Measurements from ENCODE around the gene AMOTL2.

AMOTL2 gene

GRCh38 chr3:134366221-134366927 lies 7.9 kb downstream of the AMOTL2 start:
- DNase-seq (ENCODE audit: low spot score) = no peak

- no peak for DNase-seq (ENCODE audit: low spot score)
Observed at GRCh38 chr3:134365766-134366065, 8.5 kb downstream of the AMOTL2 start.

- DNase-seq (ENCODE audit: low spot score) = no peak
Observed at GRCh38 chr3:134364936-134365765, 9.1 kb downstream of the AMOTL2 start.

DNA sequence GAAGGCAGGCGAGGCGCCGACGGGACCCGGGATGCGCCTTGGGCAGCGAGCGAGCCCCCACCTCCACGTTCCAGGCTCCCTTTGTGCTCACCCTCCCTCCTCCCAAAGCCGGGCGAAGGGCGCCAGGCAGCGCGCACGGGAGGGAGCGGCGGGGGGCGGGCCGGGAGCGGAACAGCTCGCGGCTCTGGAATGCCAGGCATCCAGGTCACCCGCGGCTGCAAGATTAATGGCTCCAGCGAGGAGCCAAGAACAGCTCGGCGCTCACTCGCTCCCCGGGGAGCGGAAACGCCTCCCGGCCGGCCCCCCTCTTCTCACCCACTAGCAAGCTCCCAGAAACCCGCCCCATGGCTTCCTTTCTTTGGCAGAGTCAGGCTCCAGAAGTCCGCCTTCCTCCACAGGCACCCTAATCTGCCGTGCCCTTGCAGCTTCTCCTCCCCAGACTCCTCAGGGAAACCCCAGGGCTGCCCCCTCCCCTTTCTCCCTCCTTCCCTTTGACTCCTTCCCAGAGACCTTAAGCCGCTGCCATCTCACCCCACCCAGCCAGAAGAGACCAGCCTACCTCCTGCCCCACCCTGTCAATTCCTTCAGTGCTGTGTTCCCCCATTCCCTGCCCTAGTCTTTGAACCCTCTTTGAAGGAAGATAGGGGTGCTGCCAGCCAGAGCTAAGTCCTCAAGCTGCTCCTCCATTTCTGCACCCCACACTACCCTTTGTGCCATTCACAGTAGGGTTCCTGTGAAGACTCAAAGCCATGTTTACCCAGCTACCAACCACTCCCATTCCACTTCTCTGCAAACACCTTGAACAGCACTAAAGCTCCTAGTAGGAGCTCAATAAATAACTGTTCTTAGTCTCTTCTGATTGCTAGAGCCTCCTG lies 9.9 kb downstream of the AMOTL2 start:
- peak; percentile 99 for DNase-seq (ENCODE audit: low spot score)

DNA sequence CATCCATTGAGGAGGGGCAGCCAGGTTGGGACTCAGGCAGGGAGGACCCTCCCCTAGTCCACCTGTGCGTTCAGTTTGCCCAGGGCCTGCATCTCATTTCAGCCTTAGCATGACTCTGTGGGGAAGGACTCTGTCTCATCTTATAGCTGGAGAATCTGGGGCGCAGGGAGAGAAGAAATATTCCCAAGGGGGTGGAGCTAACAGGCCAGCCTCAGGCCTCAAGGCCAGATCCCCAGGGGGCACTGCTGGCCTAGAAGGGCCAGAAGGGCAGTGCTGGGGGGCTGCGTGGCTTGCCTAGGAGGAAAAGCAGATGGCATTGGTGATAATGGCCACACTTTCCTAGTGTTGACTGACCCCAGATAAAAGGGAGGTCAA lies 10.9 kb downstream of the AMOTL2 start:
- no peak for DNase-seq (ENCODE audit: low spot score)

GRCh38 chr3:134362670-134363380 lies 11.4 kb downstream of the AMOTL2 start:
- DNase-seq (ENCODE audit: low spot score) = no peak

GRCh38 chr3:134362221-134362620 lies 12.0 kb downstream of the AMOTL2 start:
- DNase-seq (ENCODE audit: low spot score) = no peak

GRCh38 chr3:134361162-134361835 lies 12.9 kb downstream of the AMOTL2 start:
- DNase-seq (ENCODE audit: low spot score) = no peak

DNA sequence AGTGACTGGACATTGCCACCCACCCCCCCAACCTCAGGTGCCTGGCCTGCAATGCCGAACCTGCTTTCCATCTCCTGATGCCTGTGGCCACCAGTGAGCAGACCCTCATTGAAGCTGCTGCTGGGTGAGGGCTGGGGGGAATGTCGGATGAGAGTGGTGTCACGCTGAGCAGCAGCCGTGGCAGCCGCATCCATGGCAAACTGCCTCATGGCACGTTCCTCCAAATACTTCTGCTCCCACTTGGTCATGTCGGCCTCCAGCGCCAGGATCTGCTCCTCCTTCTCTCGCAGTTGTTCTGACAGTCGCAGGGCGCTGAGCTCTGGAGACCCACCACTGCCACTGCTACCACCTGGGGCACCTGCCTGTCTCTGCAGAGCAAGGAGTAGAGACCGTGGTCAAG lies 14.2 kb downstream of the AMOTL2 start:
- no peak for DNase-seq (ENCODE audit: low spot score)

GRCh38 chr3:134359121-134360010 lies 14.9 kb downstream of the AMOTL2 start:
- DNase-seq (ENCODE audit: low spot score) = no peak

- peak; percentile 91 for DNase-seq (ENCODE audit: low spot score)
Observed at GRCh38 chr3:134357914-134358811, 16.1 kb downstream of the AMOTL2 start.

DNA sequence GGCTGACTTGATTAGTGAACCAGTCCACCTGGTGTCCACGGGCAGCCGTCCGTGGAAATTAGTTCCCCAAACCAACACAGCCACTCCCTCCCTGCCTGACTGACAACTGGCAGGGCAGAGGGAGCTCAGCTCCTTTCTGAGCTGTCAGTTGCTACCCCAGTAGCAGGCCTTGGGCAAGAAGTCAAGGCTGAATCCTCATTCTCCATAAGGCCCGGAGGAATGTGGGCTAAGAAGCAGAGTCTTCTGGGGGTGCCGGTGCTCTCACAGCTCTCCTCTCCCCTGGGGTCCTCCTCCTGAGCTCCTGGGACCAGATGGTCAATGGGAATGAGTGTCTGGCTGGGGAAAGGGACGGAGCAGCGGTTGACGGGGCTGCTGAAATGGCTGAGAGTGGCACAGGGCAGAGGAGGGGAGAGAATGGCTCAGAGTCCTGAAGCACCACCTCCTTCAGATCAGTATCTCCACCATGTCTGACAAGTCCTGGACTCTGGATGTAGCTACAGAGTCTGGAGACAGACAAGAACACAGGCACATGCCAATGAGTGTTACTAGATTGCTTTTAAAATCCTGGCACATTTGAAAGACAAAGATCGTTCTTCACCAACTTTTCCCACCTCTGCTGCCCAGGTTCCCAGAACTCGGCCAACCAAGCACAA lies 16.9 kb downstream of the AMOTL2 start:
- no peak for DNase-seq (ENCODE audit: low spot score)

GRCh38 chr3:134356411-134357040 lies 17.7 kb downstream of the AMOTL2 start:
- DNase-seq (ENCODE audit: low spot score) = no peak

DNA sequence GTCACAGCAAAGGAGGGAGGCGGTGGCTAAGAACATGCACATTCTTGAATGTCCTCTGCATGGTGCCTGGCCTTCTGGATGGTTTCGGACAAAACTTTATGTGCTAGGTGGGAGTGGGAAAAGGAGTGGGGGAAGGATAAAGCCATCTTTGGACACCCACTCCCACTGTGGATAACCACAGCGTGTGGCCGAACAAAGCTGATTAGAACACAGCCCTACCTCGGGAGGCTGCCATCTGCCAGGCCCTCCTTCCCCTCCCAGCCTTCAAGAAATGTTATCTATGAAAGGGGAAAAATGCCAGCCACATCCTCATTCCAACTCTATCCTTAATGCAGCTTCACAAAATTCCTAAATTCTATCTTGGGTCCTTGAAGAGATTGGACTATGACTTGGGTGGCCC lies 18.8 kb downstream of the AMOTL2 start:
- no peak for DNase-seq (ENCODE audit: low spot score)

DNA sequence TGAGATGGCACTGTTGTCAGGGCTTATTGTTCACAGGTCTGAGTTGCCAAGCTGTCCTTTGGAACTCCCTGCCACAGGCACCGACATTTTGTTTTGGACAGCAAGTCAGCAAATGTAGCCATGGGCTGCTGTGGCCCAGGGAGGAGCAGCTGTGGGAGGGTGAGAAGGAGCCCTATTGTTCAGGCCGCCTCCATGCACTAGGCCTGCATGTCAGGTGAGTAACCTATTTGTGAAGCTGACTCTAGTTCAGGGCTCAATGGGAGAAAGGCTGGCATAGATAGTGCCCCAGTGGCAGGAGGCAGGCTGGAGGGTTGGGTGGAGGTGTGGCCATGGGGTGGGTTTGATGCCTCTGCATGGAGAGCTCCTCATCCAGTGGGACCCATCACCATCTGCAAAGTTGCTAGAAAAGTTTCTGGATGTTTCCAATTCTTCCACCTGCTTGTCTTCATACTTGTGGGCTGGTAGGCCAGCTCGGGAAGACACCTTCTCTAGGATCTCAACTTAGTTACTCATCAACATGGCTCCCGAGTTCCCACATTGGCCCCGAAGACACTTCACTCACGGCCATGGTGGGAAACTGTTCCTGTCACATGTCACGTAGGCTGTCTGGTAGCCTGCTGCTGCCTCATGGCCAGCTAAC lies 19.5 kb downstream of the AMOTL2 start:
- DNase-seq (ENCODE audit: low spot score) = no peak

DNA sequence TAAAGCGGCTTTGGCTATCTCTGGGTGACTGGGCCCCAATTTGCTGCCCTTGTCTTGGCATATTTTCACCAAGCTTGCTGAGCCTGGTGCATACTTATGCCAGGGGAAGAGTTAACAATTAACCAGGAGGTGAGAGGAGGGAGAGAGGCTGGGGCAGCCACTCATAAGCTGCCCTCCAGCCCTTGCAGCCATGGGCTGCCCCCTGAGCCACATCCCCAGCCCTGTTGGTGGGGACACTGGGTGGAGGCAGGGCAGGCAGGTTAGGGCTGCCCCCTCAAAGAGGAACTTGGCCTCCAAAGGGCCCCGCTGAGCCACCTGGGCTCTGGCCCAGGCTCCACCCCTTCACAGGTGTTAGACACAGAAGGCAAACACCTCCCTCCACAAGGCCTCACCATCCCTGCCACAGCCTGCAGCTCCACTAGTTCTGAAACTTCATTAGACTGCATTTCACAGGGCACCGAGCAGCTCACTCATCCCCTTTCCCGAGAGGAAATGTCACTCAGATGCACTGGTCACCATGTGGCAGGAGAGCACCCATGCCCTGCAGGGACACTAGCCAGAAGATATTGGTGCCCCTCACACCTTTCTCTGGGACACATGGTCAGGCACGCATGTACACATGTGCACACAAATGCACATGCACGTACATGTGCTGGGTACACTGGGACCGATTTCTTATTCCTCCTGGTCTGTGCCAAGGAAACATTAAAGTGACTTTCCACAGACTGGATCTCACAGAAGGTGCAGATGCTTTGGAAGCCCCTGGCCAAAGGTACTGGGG lies 20.2 kb downstream of the AMOTL2 start:
- DNase-seq (ENCODE audit: low spot score) = no peak

DNA sequence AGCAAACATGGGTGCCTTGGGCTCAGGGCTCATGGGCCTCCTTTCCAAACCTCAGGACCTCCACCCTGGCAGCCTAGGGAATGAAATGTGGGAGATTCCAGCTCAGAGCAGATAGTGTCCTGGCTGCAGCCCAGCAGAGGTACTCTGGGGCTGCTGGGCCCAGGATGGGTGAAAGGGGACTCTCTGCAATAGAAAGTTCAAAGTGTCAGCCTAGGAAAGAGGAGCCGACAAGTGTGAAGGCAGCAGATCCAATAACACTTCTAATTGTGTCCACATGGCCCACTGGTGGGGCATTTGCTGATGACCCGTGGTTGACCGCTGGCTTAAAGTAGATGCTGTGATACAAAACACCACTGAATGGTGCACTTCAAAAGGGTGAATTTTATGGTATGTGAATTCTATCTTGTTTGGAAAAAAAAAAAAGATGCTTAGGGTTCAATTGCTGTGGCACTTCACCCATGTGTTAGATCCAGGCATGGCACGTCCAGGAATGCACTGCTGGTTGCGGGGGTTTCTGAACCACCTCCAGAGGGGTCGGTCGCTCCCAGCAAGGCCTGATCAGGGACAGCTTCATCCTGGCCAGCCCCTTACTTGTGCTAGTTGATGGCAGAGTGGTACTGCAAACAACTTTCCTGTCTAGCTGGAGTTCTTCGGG lies 20.9 kb downstream of the AMOTL2 start:
- DNase-seq (ENCODE audit: low spot score) = no peak

Data from hepatic stellate cell (primary cell).